ENCODE data around the gene EIF6. TPM values are rescaled to one million over a fixed set of nuclear protein-coding genes. Genes with fewer than 3 reads are reported as not detected.

The EIF6 gene
- total and polyA plus RNA-seq, 9 of the 15 experiments (the other 6 are each of a cell fraction or from before 2014, with no cell fraction given), result 165 to 832 (median 229) TPM

DNA sequence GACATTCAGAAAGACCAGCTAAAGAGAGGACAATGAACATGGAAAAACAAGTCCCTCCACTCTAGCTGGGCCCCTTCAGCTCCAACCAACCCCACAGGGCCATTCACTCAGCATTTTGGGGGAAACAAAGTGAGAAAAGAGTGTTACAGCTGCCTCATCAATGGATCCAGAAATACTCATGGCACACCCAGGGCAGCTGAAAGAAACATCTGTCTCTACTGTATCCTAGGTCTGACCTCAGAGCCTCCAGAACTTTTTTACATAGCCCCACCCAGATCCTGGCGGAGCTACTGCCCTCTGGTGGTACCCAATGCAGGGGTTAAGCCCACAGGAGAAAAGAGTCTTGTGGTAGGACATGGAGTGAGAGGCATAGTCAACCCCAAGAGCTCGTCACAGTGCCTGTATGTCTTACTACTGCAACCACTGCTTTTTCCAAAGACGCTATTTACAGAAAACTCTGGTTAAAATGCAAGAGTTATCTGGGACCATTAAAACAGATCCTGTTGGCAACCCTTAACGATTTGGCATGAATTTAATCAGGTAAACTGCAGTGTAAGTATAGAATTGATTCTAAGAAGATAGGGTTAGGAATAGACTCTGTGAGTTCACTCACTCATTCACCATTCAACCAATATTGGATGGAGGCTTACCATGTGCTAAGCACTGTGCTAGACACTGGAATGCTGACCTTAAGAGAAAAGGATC lies 45.0 kb upstream of the EIF6 start (continued):
- TF ChIP-seq CEBPG (CRISPR knock-in tag; IDR thresholded peaks at IDR 0.05), result no peak
- no peak for TF ChIP-seq CEBPG (tag; conservative IDR thresholded peaks at IDR 0.05 in 1 of 2, IDR thresholded peaks at IDR 0.05 in 1 of 2)
- no peak for TF ChIP-seq ZNF561 (CRISPR knock-in tag; conservative IDR thresholded peaks at IDR 0.05)
- no peak for TF ChIP-seq STAG1 (CRISPR knock-in tag; IDR thresholded peaks at IDR 0.05; ENCODE audit: borderline replicate concordance)
- TF ChIP-seq, protein P1, sequence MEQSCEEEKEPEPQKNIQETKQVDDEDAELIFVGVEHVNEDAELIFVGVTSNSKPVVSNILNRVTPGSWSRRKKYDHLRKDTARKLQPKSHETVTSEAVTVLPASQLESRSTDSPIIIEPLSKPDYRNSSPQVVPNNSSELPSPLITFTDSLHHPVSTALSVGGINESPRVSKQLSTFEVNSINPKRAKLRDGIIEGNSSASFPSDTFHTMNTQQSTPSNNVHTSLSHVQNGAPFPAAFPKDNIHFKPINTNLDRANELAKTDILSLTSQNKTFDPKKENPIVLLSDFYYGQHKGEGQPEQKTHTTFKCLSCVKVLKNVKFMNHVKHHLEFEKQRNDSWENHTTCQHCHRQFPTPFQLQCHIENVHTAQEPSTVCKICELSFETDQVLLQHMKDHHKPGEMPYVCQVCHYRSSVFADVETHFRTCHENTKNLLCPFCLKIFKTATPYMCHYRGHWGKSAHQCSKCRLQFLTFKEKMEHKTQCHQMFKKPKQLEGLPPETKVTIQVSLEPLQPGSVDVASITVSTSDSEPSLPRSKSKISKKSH (CRISPR knock-in tag; IDR thresholded peaks at IDR 0.05), result no peak
- no peak for TF ChIP-seq SMARCE1 (IDR thresholded peaks at IDR 0.05)
- TF ChIP-seq NEUROD1 (IDR thresholded peaks at IDR 0.05; ENCODE audit: borderline replicate concordance, low read depth, low read length, partially characterized antibody), result no peak
- no peak for TF ChIP-seq TFAM (CRISPR knock-in tag; conservative IDR thresholded peaks at IDR 0.05)
- no peak for TF ChIP-seq ZNF3 (CRISPR knock-in tag; IDR thresholded peaks at IDR 0.05)
- TF ChIP-seq SP1 (CRISPR knock-in tag; IDR thresholded peaks at IDR 0.05), result 0 out of 2 replicates have a peak, but pooled peaks have one; percentile 46
- TF ChIP-seq ATF7 (IDR thresholded peaks at IDR 0.05), result 0 out of 2 replicates have a peak, but pooled peaks have one; percentile 9
- TF ChIP-seq, protein P2, sequence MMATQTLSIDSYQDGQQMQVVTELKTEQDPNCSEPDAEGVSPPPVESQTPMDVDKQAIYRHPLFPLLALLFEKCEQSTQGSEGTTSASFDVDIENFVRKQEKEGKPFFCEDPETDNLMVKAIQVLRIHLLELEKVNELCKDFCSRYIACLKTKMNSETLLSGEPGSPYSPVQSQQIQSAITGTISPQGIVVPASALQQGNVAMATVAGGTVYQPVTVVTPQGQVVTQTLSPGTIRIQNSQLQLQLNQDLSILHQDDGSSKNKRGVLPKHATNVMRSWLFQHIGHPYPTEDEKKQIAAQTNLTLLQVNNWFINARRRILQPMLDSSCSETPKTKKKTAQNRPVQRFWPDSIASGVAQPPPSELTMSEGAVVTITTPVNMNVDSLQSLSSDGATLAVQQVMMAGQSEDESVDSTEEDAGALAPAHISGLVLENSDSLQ (IDR thresholded peaks at IDR 0.05), result no peak
- TF ChIP-seq, protein P3, sequence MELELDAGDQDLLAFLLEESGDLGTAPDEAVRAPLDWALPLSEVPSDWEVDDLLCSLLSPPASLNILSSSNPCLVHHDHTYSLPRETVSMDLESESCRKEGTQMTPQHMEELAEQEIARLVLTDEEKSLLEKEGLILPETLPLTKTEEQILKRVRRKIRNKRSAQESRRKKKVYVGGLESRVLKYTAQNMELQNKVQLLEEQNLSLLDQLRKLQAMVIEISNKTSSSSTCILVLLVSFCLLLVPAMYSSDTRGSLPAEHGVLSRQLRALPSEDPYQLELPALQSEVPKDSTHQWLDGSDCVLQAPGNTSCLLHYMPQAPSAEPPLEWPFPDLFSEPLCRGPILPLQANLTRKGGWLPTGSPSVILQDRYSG (tag; conservative IDR thresholded peaks at IDR 0.05; ENCODE audit: low read depth), result no peak
- no peak for TF ChIP-seq ZNF830 (CRISPR knock-in tag; IDR thresholded peaks at IDR 0.05)
- TF ChIP-seq RFX1 (IDR thresholded peaks at IDR 0.05), result no peak
- TF ChIP-seq, protein P4, sequence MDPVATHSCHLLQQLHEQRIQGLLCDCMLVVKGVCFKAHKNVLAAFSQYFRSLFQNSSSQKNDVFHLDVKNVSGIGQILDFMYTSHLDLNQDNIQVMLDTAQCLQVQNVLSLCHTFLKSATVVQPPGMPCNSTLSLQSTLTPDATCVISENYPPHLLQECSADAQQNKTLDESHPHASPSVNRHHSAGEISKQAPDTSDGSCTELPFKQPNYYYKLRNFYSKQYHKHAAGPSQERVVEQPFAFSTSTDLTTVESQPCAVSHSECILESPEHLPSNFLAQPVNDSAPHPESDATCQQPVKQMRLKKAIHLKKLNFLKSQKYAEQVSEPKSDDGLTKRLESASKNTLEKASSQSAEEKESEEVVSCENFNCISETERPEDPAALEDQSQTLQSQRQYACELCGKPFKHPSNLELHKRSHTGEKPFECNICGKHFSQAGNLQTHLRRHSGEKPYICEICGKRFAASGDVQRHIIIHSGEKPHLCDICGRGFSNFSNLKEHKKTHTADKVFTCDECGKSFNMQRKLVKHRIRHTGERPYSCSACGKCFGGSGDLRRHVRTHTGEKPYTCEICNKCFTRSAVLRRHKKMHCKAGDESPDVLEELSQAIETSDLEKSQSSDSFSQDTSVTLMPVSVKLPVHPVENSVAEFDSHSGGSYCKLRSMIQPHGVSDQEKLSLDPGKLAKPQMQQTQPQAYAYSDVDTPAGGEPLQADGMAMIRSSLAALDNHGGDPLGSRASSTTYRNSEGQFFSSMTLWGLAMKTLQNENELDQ (CRISPR knock-in tag; IDR thresholded peaks at IDR 0.05; ENCODE audit: borderline replicate concordance), result no peak
- TF ChIP-seq, protein P5, sequence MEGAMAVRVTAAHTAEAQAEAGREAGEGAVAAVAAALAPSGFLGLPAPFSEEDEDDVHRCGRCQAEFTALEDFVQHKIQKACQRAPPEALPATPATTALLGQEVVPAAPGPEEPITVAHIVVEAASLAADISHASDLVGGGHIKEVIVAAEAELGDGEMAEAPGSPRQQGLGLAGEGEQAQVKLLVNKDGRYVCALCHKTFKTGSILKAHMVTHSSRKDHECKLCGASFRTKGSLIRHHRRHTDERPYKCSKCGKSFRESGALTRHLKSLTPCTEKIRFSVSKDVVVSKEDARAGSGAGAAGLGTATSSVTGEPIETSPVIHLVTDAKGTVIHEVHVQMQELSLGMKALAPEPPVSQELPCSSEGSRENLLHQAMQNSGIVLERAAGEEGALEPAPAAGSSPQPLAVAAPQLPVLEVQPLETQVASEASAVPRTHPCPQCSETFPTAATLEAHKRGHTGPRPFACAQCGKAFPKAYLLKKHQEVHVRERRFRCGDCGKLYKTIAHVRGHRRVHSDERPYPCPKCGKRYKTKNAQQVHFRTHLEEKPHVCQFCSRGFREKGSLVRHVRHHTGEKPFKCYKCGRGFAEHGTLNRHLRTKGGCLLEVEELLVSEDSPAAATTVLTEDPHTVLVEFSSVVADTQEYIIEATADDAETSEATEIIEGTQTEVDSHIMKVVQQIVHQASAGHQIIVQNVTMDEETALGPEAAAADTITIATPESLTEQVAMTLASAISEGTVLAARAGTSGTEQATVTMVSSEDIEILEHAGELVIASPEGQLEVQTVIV (CRISPR knock-in tag; IDR thresholded peaks at IDR 0.05; ENCODE audit: borderline replicate concordance), result no peak
- peak; percentile 49 to 89; a peak in 3 of 4 replicates for TF ChIP-seq MAZ (CRISPR knock-in tag; conservative IDR thresholded peaks at IDR 0.05 in 1 of 2, IDR thresholded peaks at IDR 0.05 in 1 of 2)

Measured in K562 (cell line).